Head of caudate nucleus (tissue), 42 donors: ENCODE results near the gene PRDM5.

Experiments used
- DNase-seq, 42 donors: peaks; one replicate each; pipeline versions ENCODE4 v3.0.0 to v3.0.0-alpha.2; 2020 to 2021; ENCODE audit warnings: mixed read lengths in 7 of 42
- intact Hi-C: fragments of 100-400 bp; cut with DNase I; formaldehyde crosslinking; loops from one replicate; pipeline ENCODE4 v1.15.0; 2022

The PRDM5 gene

DNA sequence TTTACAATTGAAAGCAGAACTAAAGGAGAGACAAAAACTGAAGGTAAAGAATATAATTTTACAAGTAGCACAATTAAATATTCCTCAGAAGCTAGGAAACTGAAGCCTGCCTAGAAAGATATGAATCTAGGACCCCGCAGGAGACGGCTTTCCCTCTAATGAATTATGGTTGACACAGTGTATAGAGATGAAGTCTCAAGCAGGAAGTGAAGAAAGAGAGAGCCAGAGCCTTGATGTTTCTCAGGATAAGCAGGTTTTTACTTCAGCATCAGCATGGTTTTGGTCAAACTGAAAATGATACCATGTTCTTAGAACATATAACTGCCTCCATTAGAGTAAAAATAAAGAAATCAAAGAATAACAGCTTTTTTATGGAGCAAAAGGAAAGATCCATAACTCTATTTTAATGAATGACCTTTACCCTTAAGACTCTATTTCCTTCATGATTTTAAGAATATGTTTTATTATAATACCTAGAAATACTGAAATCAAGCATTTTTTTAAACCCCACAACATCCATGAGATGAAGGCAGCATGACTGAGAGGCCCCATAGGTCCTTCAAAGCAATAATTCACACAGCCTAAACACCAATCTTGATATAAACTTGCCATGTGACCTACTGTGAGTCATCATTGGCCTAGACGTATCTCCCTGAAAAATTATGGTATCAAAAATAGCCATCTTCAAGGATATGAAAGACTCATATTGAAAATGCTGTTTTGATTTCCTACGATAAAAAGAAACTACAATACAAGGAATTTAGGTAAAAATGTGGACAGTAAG is 193.4 kb downstream of the PRDM5 start:
- no peak for DNase-seq
- intact Hi-C loops, result no loop called here

GRCh38 chr4:120725639-120726580 is 196.6 kb downstream of the PRDM5 start:
- no peak for DNase-seq
- intact Hi-C loops, result no loop called here

GRCh38 chr4:120724656-120725055 is 197.9 kb downstream of the PRDM5 start:
- intact Hi-C loops, result no loop called here

DNA sequence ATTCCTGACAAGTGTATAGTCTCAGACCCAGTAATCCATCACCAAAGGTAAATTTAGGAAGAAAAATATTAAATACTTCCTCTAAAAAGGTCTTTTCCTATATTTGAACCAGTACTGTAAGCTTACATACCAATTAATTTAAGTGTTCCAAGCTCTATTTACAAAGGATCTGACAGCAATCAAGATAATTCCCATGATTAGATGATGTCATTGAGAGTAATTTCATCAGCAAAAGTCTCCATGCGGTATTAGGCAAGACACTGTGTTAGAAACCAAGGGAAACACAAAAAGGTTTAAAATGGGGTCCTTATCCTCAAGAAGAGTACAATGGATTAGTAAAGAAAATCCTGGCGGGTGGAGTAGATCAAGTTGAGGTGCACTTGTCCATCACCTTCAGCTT is 198.5 kb downstream of the PRDM5 start:
- DNase-seq, result no peak
- intact Hi-C loops, result no loop called here

More at GRCh38 chr4:120724656-120725055, 197.9 kb downstream of the PRDM5 start:
- no peak for DNase-seq

GRCh38 chr4:120723105-120723504 is 199.4 kb downstream of the PRDM5 start:
- intact Hi-C loops, result no loop called here
- DNase-seq, result no peak

GRCh38 chr4:120722655-120723054 is 199.9 kb downstream of the PRDM5 start:
- DNase-seq, result no peak
- intact Hi-C loops, result no loop called here

GRCh38 chr4:120720354-120720934 is 202.1 kb downstream of the PRDM5 start:
- intact Hi-C loops, result no loop called here
- no peak for DNase-seq

GRCh38 chr4:120718979-120719566 is 203.5 kb downstream of the PRDM5 start:
- peak in 4 of 42 donors; percentile 2 to 41 (median 14) for DNase-seq
- intact Hi-C loops, result no loop called here

- no peak for DNase-seq
- intact Hi-C loops, result no loop called here
These were observed 206.2 kb downstream of the PRDM5 start for GRCh38 chr4:120716346-120716745.

DNA sequence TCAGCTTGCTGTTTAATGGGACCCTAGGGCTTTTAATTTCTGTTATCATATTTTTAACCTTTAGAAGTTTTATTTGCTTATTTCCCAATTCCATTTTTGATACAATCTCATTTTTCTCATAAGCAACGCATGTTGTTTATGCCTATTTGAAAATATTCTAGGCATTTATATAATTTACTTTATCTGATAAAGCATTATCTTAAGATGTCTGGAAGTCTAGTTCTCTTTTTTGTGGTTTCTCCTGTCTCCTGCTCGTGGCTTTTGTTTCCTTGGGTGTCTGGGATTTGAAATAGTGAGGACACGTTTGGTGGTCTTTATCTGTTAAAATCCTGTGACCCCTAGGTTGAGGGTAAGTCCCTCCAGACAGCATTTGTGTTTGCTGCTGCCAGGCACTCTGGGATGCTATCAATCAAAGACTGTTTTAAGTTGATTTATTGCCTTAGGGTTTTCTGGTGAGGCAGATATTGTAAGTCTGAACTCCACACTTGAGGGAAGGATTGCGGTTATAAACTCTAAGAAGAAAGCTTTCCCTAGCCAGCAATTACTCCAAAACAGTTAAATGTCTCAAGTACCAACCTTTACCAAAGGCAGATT is 208.0 kb downstream of the PRDM5 start:
- intact Hi-C loops, result no loop called here
- no peak for DNase-seq

DNA sequence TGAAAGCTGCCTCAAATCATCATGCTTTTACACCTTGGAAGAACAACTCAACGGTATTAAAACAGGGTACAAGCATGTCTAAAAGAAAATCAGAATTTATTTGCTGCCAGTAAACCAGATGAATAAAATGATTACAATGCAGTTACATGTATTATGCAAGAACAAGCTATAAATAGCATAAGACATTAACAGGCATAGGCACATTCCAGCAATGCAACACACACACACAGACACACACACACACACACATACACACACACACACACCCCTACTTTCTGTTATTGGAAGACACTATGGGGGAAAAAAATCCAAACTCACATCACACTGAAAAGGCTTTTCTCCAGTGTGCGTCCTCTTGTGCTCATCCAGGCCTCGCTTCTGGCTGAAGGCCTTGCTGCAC is 212.5 kb downstream of the PRDM5 start:
- no peak for DNase-seq
- intact Hi-C loops, result no loop called here

- intact Hi-C loops, result no loop called here
- no peak for DNase-seq
These were observed 218.0 kb downstream of the PRDM5 start for GRCh38 chr4:120704538-120704937.

DNA sequence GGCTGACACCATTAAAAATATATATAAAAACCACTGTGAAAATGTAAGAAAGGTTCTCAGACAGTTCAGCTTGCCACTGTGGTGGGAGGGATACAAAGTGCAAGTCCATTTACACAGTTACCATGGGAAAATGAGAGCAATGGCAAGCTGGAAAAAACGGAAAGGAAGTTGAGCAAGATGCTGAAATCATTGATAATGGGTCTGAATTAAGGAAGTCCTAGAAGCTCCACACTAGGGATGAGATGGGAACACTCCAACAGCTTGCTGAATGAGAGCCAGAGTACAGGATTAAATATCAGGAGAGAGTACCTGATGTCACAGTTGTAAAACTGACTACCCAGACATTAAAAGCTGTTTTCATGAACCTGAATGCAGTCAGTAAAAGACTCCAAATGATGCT is 218.6 kb downstream of the PRDM5 start:
- DNase-seq, result no peak
- intact Hi-C loops, result no loop called here

GRCh38 chr4:120699354-120699753 is 223.2 kb downstream of the PRDM5 start:
- DNase-seq, result no peak
- intact Hi-C loops, result no loop called here

GRCh38 chr4:120694973-120695372 is 227.6 kb downstream of the PRDM5 start:
- no peak for DNase-seq
- intact Hi-C loops, result no loop called here

DNA sequence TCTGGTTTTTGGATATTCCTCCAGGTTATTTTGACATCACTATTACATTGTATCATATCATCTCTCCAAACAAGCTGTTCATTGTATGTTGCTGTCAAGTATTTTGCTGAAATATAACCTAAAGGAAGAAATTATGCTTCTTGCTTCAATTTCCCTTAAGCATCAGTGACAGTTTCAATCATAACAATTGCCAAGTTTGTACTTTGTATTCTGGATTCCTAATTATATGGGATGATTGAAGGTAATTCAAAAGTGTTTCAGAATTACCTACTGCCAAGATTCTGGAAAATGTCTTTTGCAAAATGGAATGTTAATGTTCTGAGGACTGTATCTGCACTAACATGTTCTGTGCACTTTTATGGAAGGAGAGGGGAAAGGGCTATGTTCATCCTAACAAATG is 228.7 kb downstream of the PRDM5 start:
- no peak for DNase-seq
- intact Hi-C loops, result no loop called here

DNA sequence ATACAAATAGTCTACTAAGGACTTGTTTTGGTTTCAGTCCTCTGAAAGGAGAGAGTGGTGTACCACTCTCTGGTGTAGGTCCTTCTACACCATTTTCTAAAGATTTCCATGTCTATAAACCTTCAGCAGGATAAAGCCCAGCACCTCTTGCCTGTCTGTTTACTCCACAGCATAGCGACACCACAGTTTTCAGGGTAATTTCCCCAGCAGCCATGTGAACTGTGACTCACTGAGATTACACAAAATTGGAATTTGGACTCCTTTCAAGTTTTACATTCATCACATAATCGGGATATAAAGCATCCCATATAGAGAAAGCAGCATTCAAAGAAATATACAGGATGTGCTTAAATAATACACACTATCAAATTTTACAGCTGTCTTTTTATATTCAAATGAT is 229.6 kb downstream of the PRDM5 start:
- intact Hi-C loops, result no loop called here

DNA sequence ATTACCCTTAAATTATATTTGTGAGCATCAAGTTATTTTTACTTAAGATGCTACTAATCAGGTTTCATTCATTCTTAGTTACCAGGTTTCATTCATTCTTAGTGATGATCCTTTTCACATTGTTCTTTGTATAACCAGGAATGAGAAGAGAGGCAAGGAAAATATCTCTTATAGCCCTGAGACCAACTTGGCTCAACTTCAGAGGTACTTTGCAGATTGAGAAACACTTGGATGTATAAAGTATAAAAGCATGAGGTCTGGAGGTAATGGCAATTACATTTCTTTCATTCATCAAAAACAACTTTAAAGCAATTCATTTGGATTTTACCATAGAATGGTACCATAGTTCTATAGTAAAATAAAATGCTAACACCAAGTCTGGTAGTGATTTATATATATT is 231.0 kb downstream of the PRDM5 start:
- no peak for DNase-seq
- intact Hi-C loops, result no loop called here

More for the DNA sequence above, 229.6 kb downstream of the PRDM5 start:
- DNase-seq, result no peak

GRCh38 chr4:120691106-120691505 is 231.4 kb downstream of the PRDM5 start:
- intact Hi-C loops, result no loop called here
- DNase-seq, result no peak
